HEK293 (cell line): Measurements from ENCODE around the gene KRT20.

ENCODE experiments used
- CTCF ChIA-PET: fragments of 350-600 bp; formaldehyde crosslinking; extraction: SDS; loops from one replicate; lab custom pipeline; 2021; ENCODE audit warnings: antibody characterized with exemption; lab: Yijun Ruan, JAX
- POLR2A ChIA-PET: fragments of 300-600 bp; formaldehyde crosslinking; extraction: SDS; loops from one replicate; lab custom pipeline; 2020; ENCODE audit warnings: antibody characterized with exemption, inconsistent platforms; lab: Yijun Ruan, JAX
- H3K27ac ChIP-seq: fragments of 200-500 bp; sonication (Bioruptor generic); 2 replicates; pipeline ENCODE4 v1.5.1; 2014; ENCODE audit warnings: low read depth, low read length, control low read depth, inconsistent platforms; ENCODE audit errors: extremely low read depth
- H3K36me3 ChIP-seq, 2 experiments: fragments of 200-500 bp in 1 of 2; sonication (Bioruptor generic) in 1 of 2; 1 replicate in 1 of 2; 2 replicates in 1 of 2; pipeline ENCODE4 v1.5.1; 2014 to 2017; ENCODE audit warnings: inconsistent platforms in 2 of 2, low read length in 2 of 2; ENCODE audit not compliant: control insufficient read depth in 2 of 2, insufficient read depth in 1 of 2
- H3K4me1 ChIP-seq: fragments of 200-500 bp; sonication (Bioruptor generic); 2 replicates; pipeline ENCODE4 v1.5.1; 2014; ENCODE audit warnings: mild to moderate bottlenecking, low read length, inconsistent platforms; ENCODE audit not compliant: control insufficient read depth, insufficient read depth
- H3K4me3 ChIP-seq: 2 replicates; pipeline ENCODE4 v1.5.1; 2011; ENCODE audit warnings: low read depth, mild to moderate bottlenecking, control low read depth, low read length, moderate library complexity
- H3K9me3 ChIP-seq: fragments of 200-500 bp; sonication (Bioruptor generic); 2 replicates; pipeline ENCODE4 v1.5.1; 2014; ENCODE audit warnings: low read depth, low read length, inconsistent platforms; ENCODE audit not compliant: control insufficient read depth, insufficient read depth
- BCL11B ChIP-seq: fragments of 450-650 bp; formaldehyde crosslinking; IDR thresholded peaks from 2 replicates; pipeline ENCODE4 v1.5.1; 2016; ENCODE audit warnings: low read depth, missing biosample characterization, missing genetic modification characterization
- GLI4 ChIP-seq: fragments of 450-650 bp; formaldehyde crosslinking; IDR thresholded peaks from 2 replicates; pipeline ENCODE4 v1.5.1; 2016; ENCODE audit warnings: missing biosample characterization, missing genetic modification characterization
- MZF1 ChIP-seq: fragments of 450-650 bp; formaldehyde crosslinking; IDR thresholded peaks from 2 replicates; pipeline ENCODE4 v1.5.1; 2017; ENCODE audit warnings: missing biosample characterization, missing genetic modification characterization, borderline replicate concordance
- OSR2 ChIP-seq: fragments of 450-650 bp; formaldehyde crosslinking; IDR thresholded peaks from 2 replicates; pipeline ENCODE4 v1.5.1; 2016; ENCODE audit warnings: missing biosample characterization, missing genetic modification characterization
- SCRT2 ChIP-seq: fragments of 450-650 bp; formaldehyde crosslinking; IDR thresholded peaks from 2 replicates; pipeline ENCODE4 v1.5.1; 2016; ENCODE audit warnings: missing biosample characterization, missing genetic modification characterization
- ZBTB20 ChIP-seq: fragments of 450-650 bp; formaldehyde crosslinking; IDR thresholded peaks from 2 replicates; pipeline ENCODE4 v1.5.1; 2016; ENCODE audit warnings: missing biosample characterization, missing genetic modification characterization
- ZNF248 ChIP-seq: fragments of 450-650 bp; formaldehyde crosslinking; IDR thresholded peaks from 2 replicates; pipeline ENCODE4 v1.5.1; 2017; ENCODE audit warnings: missing biosample characterization, missing genetic modification characterization
- ZNF335 ChIP-seq: fragments of 450-650 bp; formaldehyde crosslinking; conservative IDR thresholded peaks from 2 replicates; pipeline ENCODE4 v1.5.1; 2016; ENCODE audit warnings: missing biosample characterization, missing genetic modification characterization
- ZNF366 ChIP-seq: fragments of 450-650 bp; formaldehyde crosslinking; conservative IDR thresholded peaks from 2 replicates; pipeline ENCODE4 v1.5.1; 2016; ENCODE audit warnings: missing biosample characterization, missing genetic modification characterization
- ZNF391 ChIP-seq: fragments of 450-650 bp; formaldehyde crosslinking; IDR thresholded peaks from 2 replicates; pipeline ENCODE4 v1.5.1; 2016; ENCODE audit warnings: low read depth, missing biosample characterization, missing genetic modification characterization, borderline replicate concordance
- ZNF394 ChIP-seq: fragments of 450-650 bp; formaldehyde crosslinking; IDR thresholded peaks from 2 replicates; pipeline ENCODE4 v1.5.1; 2016; ENCODE audit warnings: missing biosample characterization, missing genetic modification characterization, mild to moderate bottlenecking, moderate library complexity, borderline replicate concordance
- ZNF600 ChIP-seq: fragments of 450-650 bp; formaldehyde crosslinking; IDR thresholded peaks from 2 replicates; pipeline ENCODE4 v1.5.1; 2016; ENCODE audit warnings: missing biosample characterization, missing genetic modification characterization
- ZNF629 ChIP-seq: fragments of 450-650 bp; formaldehyde crosslinking; IDR thresholded peaks from 2 replicates; pipeline ENCODE4 v1.5.1; 2017; ENCODE audit warnings: missing biosample characterization, missing genetic modification characterization
- ZNF830 ChIP-seq: fragments of 450-650 bp; IDR thresholded peaks from 2 replicates; pipeline ENCODE4 v1.5.0; 2018; ENCODE audit warnings: missing biosample characterization, missing genetic modification characterization, low read depth, mild to moderate bottlenecking, moderate library complexity
- TF ChIP-seq, protein P1 (sequence below): fragments of 450-650 bp; formaldehyde crosslinking; IDR thresholded peaks from 2 replicates; pipeline ENCODE4 v1.5.1; 2017; ENCODE audit warnings: missing biosample characterization, mild to moderate bottlenecking, missing genetic modification characterization, moderate library complexity
- TF ChIP-seq, protein P2 (sequence below): fragments of 450-650 bp; formaldehyde crosslinking; IDR thresholded peaks from 2 replicates; pipeline ENCODE4 v1.5.1; 2016; ENCODE audit warnings: missing biosample characterization, missing genetic modification characterization
- TF ChIP-seq, protein P3 (sequence below): fragments of 450-650 bp; formaldehyde crosslinking; conservative IDR thresholded peaks from 2 replicates; pipeline ENCODE4 v1.5.1; 2016; ENCODE audit warnings: low read depth, missing biosample characterization, missing genetic modification characterization
- TF ChIP-seq, protein P4 (sequence below): fragments of 450-650 bp; formaldehyde crosslinking; IDR thresholded peaks from 2 replicates; pipeline ENCODE4 v1.5.1; 2017; ENCODE audit warnings: missing biosample characterization, missing genetic modification characterization
- TF ChIP-seq, protein P5 (sequence below): fragments of 450-650 bp; formaldehyde crosslinking; IDR thresholded peaks from 2 replicates; pipeline ENCODE4 v1.5.1; 2016; ENCODE audit warnings: missing biosample characterization, missing genetic modification characterization
- TF ChIP-seq, protein P6 (sequence below): fragments of 450-650 bp; formaldehyde crosslinking; IDR thresholded peaks from 2 replicates; pipeline ENCODE4 v1.5.1; 2016; ENCODE audit warnings: missing biosample characterization, missing genetic modification characterization

Gene KRT20

DNA sequence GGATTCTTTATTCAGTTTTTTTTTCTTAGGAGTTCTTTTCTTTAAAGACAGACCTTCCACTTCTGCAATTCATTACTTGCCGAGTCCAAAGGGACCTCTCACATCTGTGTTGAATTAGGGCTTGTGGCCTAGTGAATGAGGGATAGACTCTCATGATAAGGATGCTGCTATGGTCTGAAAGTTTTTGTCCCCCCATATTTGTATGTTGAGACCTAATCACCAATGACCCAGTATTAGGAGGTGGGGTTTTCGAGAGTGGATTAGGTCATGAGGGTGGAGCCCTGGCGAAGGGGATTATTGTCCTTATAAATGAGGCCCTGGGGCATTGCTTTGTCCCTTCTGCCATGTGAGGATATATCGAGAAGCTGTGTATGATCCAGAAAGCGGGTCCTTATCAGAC, 27.5 kb downstream of the KRT20 start:
- H3K27ac ChIP-seq: no peak overlapping the region
- ChIA-PET POLR2A (no interaction called here), CTCF (interaction anchor here (0.6 to 8.2 kb wide), 34 partner anchors 9 to 809 kb away, joined by 3 to 109 read pairs (median 6); partner anchors contain the start of gene KRT12)
- no peaks in the 10 kb centered on the region for H3K36me3 ChIP-seq
- peaks cover 5% of the 10 kb centered on the region for H3K4me1 ChIP-seq
- H3K9me3 ChIP-seq: no peaks in the 10 kb centered on the region
- no peak overlapping the region for H3K4me3 ChIP-seq
- TF ChIP-seq ZBTB20 (tag by site-specific recombination): no peak
- TF ChIP-seq, protein P1, sequence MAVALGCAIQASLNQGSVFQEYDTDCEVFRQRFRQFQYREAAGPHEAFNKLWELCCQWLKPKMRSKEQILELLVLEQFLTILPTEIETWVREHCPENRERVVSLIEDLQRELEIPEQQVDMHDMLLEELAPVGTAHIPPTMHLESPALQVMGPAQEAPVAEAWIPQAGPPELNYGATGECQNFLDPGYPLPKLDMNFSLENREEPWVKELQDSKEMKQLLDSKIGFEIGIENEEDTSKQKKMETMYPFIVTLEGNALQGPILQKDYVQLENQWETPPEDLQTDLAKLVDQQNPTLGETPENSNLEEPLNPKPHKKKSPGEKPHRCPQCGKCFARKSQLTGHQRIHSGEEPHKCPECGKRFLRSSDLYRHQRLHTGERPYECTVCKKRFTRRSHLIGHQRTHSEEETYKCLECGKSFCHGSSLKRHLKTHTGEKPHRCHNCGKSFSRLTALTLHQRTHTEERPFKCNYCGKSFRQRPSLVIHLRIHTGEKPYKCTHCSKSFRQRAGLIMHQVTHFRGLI (tag by site-specific recombination): no peak
- TF ChIP-seq ZNF600 (tag by site-specific recombination): no peak
- no peak for TF ChIP-seq MZF1 (tag by site-specific recombination)
- no peak for TF ChIP-seq ZNF248 (tag by site-specific recombination)
- TF ChIP-seq BCL11B: no peak
- TF ChIP-seq ZNF335 (tag by site-specific recombination): peak; percentile 12; the same call in 1 of the 2 replicates
- TF ChIP-seq, all 188 proteins: peak for 1

DNA sequence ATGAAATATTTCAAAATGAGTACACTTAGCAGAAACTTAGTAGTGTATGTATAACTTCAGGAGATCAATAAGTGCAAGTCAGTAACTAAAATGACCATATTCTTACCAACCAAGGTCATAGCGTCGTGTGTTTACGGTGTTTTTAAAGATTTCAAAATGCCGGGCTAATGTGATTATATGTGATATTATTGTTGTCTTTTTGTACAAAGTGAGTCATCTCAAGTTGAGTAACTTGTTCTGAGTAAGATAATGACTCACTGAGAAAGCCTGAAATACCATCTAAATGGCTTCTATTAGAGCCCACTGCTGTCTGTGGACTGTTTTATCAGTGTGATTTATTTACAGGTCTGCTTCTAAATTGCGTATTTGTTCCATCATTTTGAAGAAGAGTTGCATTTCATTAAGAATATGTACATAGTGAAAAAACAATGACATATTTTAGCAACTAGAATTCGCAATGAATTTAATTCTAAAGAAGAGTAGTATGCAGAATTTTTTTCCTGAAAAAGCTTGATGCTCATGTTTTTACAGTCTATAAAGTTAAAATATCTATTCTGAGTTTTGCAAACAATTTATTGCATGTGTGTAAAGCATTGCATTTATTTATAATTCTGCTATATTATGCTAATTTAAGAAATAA, 30.7 kb downstream of the KRT20 start:
- H3K4me3 ChIP-seq: no peak overlapping the region
- H3K4me1 ChIP-seq: peaks cover 5% of the 10 kb centered on the region
- POLR2A ChIA-PET: no interaction called here
- H3K36me3 ChIP-seq: no peaks in the 10 kb centered on the region
- H3K9me3 ChIP-seq: no peaks in the 10 kb centered on the region
- H3K27ac ChIP-seq: no peak overlapping the region
- CTCF ChIA-PET: interaction anchor here (0.8 to 8.2 kb wide), 4 partner anchors 695 to 813 kb away, joined by 3 to 109 read pairs (median 58); no protein-coding TSS in a partner anchor
- TF ChIP-seq, protein P2, sequence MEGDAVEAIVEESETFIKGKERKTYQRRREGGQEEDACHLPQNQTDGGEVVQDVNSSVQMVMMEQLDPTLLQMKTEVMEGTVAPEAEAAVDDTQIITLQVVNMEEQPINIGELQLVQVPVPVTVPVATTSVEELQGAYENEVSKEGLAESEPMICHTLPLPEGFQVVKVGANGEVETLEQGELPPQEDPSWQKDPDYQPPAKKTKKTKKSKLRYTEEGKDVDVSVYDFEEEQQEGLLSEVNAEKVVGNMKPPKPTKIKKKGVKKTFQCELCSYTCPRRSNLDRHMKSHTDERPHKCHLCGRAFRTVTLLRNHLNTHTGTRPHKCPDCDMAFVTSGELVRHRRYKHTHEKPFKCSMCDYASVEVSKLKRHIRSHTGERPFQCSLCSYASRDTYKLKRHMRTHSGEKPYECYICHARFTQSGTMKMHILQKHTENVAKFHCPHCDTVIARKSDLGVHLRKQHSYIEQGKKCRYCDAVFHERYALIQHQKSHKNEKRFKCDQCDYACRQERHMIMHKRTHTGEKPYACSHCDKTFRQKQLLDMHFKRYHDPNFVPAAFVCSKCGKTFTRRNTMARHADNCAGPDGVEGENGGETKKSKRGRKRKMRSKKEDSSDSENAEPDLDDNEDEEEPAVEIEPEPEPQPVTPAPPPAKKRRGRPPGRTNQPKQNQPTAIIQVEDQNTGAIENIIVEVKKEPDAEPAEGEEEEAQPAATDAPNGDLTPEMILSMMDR (tag by site-specific recombination): no peak
- peak; percentile 84 for TF ChIP-seq ZNF629
- TF ChIP-seq, protein P3, sequence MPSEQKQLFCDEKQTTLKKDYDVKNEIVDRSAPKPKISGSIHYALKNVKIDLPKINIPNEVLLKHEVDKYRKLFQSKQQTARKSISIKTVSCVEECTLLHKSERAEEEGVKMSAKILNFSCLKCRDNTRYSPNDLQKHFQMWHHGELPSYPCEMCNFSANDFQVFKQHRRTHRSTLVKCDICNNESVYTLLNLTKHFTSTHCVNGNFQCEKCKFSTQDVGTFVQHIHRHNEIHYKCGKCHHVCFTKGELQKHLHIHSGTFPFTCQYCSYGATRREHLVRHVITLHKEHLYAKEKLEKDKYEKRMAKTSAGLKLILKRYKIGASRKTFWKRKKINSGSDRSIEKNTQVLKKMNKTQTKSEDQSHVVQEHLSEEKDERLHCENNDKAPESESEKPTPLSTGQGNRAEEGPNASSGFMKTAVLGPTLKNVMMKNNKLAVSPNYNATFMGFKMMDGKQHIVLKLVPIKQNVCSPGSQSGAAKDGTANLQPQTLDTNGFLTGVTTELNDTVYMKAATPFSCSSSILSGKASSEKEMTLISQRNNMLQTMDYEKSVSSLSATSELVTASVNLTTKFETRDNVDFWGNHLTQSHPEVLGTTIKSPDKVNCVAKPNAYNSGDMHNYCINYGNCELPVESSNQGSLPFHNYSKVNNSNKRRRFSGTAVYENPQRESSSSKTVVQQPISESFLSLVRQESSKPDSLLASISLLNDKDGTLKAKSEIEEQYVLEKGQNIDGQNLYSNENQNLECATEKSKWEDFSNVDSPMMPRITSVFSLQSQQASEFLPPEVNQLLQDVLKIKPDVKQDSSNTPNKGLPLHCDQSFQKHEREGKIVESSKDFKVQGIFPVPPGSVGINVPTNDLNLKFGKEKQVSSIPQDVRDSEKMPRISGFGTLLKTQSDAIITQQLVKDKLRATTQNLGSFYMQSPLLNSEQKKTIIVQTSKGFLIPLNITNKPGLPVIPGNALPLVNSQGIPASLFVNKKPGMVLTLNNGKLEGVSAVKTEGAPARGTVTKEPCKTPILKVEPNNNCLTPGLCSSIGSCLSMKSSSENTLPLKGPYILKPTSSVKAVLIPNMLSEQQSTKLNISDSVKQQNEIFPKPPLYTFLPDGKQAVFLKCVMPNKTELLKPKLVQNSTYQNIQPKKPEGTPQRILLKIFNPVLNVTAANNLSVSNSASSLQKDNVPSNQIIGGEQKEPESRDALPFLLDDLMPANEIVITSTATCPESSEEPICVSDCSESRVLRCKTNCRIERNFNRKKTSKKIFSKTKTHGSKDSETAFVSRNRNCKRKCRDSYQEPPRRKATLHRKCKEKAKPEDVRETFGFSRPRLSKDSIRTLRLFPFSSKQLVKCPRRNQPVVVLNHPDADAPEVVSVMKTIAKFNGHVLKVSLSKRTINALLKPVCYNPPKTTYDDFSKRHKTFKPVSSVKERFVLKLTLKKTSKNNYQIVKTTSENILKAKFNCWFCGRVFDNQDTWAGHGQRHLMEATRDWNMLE: peak; percentile 51
- TF ChIP-seq ZNF391 (tag by site-specific recombination): 0 out of 2 replicates have a peak, but pooled peaks have one; percentile 20
- TF ChIP-seq GLI4 (tag by site-specific recombination): no peak
- peak; percentile 51 for TF ChIP-seq SCRT2
- TF ChIP-seq OSR2 (tag by site-specific recombination): peak; percentile 48
- TF ChIP-seq, protein P4, sequence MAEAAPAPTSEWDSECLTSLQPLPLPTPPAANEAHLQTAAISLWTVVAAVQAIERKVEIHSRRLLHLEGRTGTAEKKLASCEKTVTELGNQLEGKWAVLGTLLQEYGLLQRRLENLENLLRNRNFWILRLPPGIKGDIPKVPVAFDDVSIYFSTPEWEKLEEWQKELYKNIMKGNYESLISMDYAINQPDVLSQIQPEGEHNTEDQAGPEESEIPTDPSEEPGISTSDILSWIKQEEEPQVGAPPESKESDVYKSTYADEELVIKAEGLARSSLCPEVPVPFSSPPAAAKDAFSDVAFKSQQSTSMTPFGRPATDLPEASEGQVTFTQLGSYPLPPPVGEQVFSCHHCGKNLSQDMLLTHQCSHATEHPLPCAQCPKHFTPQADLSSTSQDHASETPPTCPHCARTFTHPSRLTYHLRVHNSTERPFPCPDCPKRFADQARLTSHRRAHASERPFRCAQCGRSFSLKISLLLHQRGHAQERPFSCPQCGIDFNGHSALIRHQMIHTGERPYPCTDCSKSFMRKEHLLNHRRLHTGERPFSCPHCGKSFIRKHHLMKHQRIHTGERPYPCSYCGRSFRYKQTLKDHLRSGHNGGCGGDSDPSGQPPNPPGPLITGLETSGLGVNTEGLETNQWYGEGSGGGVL (tag by site-specific recombination): peak; percentile 58
- TF ChIP-seq, protein P5, sequence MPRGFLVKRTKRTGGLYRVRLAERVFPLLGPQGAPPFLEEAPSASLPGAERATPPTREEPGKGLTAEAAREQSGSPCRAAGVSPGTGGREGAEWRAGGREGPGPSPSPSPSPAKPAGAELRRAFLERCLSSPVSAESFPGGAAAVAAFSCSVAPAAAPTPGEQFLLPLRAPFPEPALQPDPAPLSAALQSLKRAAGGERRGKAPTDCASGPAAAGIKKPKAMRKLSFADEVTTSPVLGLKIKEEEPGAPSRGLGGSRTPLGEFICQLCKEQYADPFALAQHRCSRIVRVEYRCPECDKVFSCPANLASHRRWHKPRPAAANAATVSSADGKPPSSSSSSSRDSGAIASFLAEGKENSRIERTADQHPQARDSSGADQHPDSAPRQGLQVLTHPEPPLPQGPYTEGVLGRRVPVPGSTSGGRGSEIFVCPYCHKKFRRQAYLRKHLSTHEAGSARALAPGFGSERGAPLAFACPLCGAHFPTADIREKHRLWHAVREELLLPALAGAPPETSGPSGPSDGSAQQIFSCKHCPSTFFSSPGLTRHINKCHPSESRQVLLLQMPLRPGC (tag by site-specific recombination): peak; percentile 65
- TF ChIP-seq ZNF830 (tag by site-specific recombination): no peak
- peak; percentile 38; the same call in 1 of the 2 replicates for TF ChIP-seq ZNF394
- peak; percentile 72 for TF ChIP-seq ZNF366 (tag by site-specific recombination)
- TF ChIP-seq, protein P6, sequence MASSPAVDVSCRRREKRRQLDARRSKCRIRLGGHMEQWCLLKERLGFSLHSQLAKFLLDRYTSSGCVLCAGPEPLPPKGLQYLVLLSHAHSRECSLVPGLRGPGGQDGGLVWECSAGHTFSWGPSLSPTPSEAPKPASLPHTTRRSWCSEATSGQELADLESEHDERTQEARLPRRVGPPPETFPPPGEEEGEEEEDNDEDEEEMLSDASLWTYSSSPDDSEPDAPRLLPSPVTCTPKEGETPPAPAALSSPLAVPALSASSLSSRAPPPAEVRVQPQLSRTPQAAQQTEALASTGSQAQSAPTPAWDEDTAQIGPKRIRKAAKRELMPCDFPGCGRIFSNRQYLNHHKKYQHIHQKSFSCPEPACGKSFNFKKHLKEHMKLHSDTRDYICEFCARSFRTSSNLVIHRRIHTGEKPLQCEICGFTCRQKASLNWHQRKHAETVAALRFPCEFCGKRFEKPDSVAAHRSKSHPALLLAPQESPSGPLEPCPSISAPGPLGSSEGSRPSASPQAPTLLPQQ (tag by site-specific recombination): peak; percentile 35; the same call in 1 of the 2 replicates
